OCI-LY3 (cell line): Measurements from ENCODE around the gene OR14J1.

Source experiments
- H2AFZ ChIP-seq: fragments of 200-600, 300-600 bp; shearing (Covaris generic); 2 replicates; pipeline ENCODE4 v1.6.0; 2014; ENCODE audit warnings: antibody characterized with exemption, low read depth, low read length
- H3K27ac ChIP-seq: fragments of 200-600, 300-600 bp; sonication (generic); 2 replicates; pipeline ENCODE4 v1.5.1; 2014; ENCODE audit warnings: mild to moderate bottlenecking, low read length, moderate library complexity, mixed read lengths
- H3K27me3 ChIP-seq: fragments of 200-600, 300-600 bp; sonication (generic); 2 replicates; pipeline ENCODE4 v1.6.1; 2014; ENCODE audit warnings: low read depth, low read length, mixed read lengths
- H3K36me3 ChIP-seq: fragments of 200-600, 300-600 bp; sonication (generic); replicated peaks from 2 replicates; pipeline ENCODE3; 2014; ENCODE audit warnings: low read depth, low read length, mixed read lengths
- H3K4me1 ChIP-seq: fragments of 300-600, 200-600 bp; sonication (generic); 2 replicates; pipeline ENCODE4 v1.6.1; 2014; ENCODE audit warnings: low read length, mixed read lengths
- H3K4me2 ChIP-seq: fragments of 200-600, 300-600 bp; sonication (generic); 2 replicates; pipeline ENCODE4 v1.6.1; 2014; ENCODE audit warnings: low read length, mixed read lengths
- H3K4me3 ChIP-seq: fragments of 300-600, 200-600 bp; sonication (generic); 2 replicates; pipeline ENCODE4 v1.5.1; 2014; ENCODE audit warnings: antibody characterized with exemption, mild to moderate bottlenecking, low read length, moderate library complexity
- H3K79me2 ChIP-seq: fragments of 300-600, 200-600 bp; shearing (Covaris generic); 2 replicates; pipeline ENCODE4 v1.6.1; 2014; ENCODE audit warnings: mild to moderate bottlenecking, low read length, mixed read lengths
- H3K9ac ChIP-seq: fragments of 300-600, 200-600 bp; shearing (Covaris generic); 2 replicates; pipeline ENCODE4 v1.6.0; 2014; ENCODE audit warnings: mild to moderate bottlenecking, low read length, moderate library complexity
- H3K9me3 ChIP-seq: fragments of 200-600, 300-600 bp; shearing (Covaris generic); 2 replicates; pipeline ENCODE4 v1.6.1; 2014; ENCODE audit warnings: low read length, mixed read lengths; ENCODE audit not compliant: insufficient read depth
- H4K20me1 ChIP-seq: fragments of 200-600, 300-600 bp; sonication (generic); 2 replicates; pipeline ENCODE4 v1.6.1; 2016; ENCODE audit warnings: low read length, mixed read lengths; ENCODE audit not compliant: insufficient read depth
- CTCF ChIP-seq: fragments of 200-600, 300-600 bp; sonication (generic); IDR thresholded peaks from 2 replicates; pipeline ENCODE4 v1.5.1; 2014; ENCODE audit warnings: antibody characterized with exemption, low read length, low read depth
- EZH2phosphoT487 ChIP-seq: fragments of 200-600 bp; shearing (Covaris generic); IDR thresholded peaks from 2 replicates; pipeline ENCODE4 v1.6.1; 2018; ENCODE audit warnings: antibody characterized with exemption, mixed run types, low read depth

OR14J1 gene

GRCh38 chr6:29263001-29263400 is 38.5 kb upstream of the OR14J1 start:
- no peaks in the 10 kb centered on the region for H3K79me2 ChIP-seq
- H2AFZ ChIP-seq: no peak overlapping the region
- no peaks in the 10 kb centered on the region for H3K36me3 ChIP-seq
- H3K4me1 ChIP-seq: no peaks in the 10 kb centered on the region
- no peak overlapping the region for H3K27ac ChIP-seq
- no peak for TF ChIP-seq EZH2phosphoT487
- no peak for TF ChIP-seq CTCF
- H3K4me2 ChIP-seq: no peak overlapping the region
- H3K9me3 ChIP-seq: no peaks in the 10 kb centered on the region
- no peak overlapping the region for H3K4me3 ChIP-seq
- H3K9ac ChIP-seq: no peak overlapping the region
- no peaks in the 10 kb centered on the region for H3K27me3 ChIP-seq
- H4K20me1 ChIP-seq: no peaks in the 10 kb centered on the region

- H3K4me3 ChIP-seq: no peak overlapping the region
- H3K36me3 ChIP-seq: no peaks in the 10 kb centered on the region
- H3K4me1 ChIP-seq: peaks cover 3% of the 10 kb centered on the region; the same call in 1 of the 2 replicates
- no peaks in the 10 kb centered on the region for H4K20me1 ChIP-seq
- no peak for TF ChIP-seq CTCF
- no peak for TF ChIP-seq EZH2phosphoT487
- no peaks in the 10 kb centered on the region for H3K79me2 ChIP-seq
- no peaks in the 10 kb centered on the region for H3K9me3 ChIP-seq
- no peak overlapping the region for H3K27ac ChIP-seq
- H3K9ac ChIP-seq: no peak overlapping the region
- no peak overlapping the region for H3K4me2 ChIP-seq
- no peaks in the 10 kb centered on the region for H3K27me3 ChIP-seq
- no peak overlapping the region for H2AFZ ChIP-seq
These were observed 7.0 kb upstream of the OR14J1 start for GRCh38 chr6:29294499-29294914.

- TF ChIP-seq CTCF: no peak
- TF ChIP-seq EZH2phosphoT487: no peak
- Histone ChIP-seq H3K27me3 (no peaks in the 10 kb centered on the region), H2AFZ (no peak overlapping the region), H3K36me3 (no peaks in the 10 kb centered on the region), H3K9me3 (no peaks in the 10 kb centered on the region), H3K27ac (no peak overlapping the region), H3K79me2 (no peaks in the 10 kb centered on the region), H4K20me1 (no peaks in the 10 kb centered on the region), H3K9ac (no peak overlapping the region), H3K4me1 (peaks cover 3% of the 10 kb centered on the region; the same call in 1 of the 2 replicates), H3K4me3 (no peak overlapping the region), H3K4me2 (no peak overlapping the region)
These were observed 6.3 kb upstream of the OR14J1 start for GRCh38 chr6:29295181-29295585.

- Histone ChIP-seq H3K4me1 (peaks cover 3% of the 10 kb centered on the region; the same call in 1 of the 2 replicates), H3K27me3 (no peaks in the 10 kb centered on the region), H2AFZ (no peak overlapping the region), H3K4me2 (no peak overlapping the region), H3K79me2 (no peaks in the 10 kb centered on the region), H3K36me3 (no peaks in the 10 kb centered on the region), H3K4me3 (no peak overlapping the region), H4K20me1 (no peaks in the 10 kb centered on the region), H3K9me3 (no peaks in the 10 kb centered on the region), H3K9ac (no peak overlapping the region), H3K27ac (no peak overlapping the region)
- TF ChIP-seq CTCF (no peak), EZH2phosphoT487 (no peak)
These were observed 5.9 kb upstream of the OR14J1 start for GRCh38 chr6:29295623-29296022.
